Activated T-cell treated with anti-CD3 and anti-CD28 coated beads, Interleukin-2, amount 50 U/mL, for 4 hours (primary cell): ENCODE data around the gene IL15RA. TPM values are rescaled to one million over a fixed set of nuclear protein-coding genes. Genes with fewer than 3 reads are reported as not detected.

ENCODE experiments used
- ATAC-seq, 2 donors: fragments of 200-7000 bp; cut with Tn5 transposase; one replicate each; pipeline ENCODE4 v1.10.0; 2021
- DNase-seq: peaks from one replicate; pipeline ENCODE4 v3.0.0-alpha.2; 2020
- H3K27me3 Mint-ChIP-seq: one replicate; pipeline ENCODE4 v1.8.0; 2021; ENCODE audit warnings: low read depth, mixed read lengths
- H3K36me3 Mint-ChIP-seq: one replicate; pipeline ENCODE4 v1.8.0; 2022; ENCODE audit warnings: mixed read lengths; ENCODE audit not compliant: insufficient read depth
- H3K4me1 Mint-ChIP-seq: one replicate; pipeline ENCODE4 v1.8.0; 2021; ENCODE audit warnings: low read depth, mixed read lengths
- H3K4me3 Mint-ChIP-seq: one replicate; pipeline ENCODE4 v1.8.0; 2021; ENCODE audit warnings: mild to moderate bottlenecking, moderate library complexity, mixed read lengths
- H3K9me3 Mint-ChIP-seq: one replicate; pipeline ENCODE4 v1.8.0; 2021; ENCODE audit warnings: mixed read lengths
- total RNA-seq, 3 donors: library from RNA; stranded (reverse); gene quantifications; one replicate each; pipeline ENCODE4 v1.2.1, GENCODE V29; 2021

Gene IL15RA
- total RNA-seq, 3 donors from 2014 or later, result 41.5 to 42.4 (median 41.9) TPM

DNA sequence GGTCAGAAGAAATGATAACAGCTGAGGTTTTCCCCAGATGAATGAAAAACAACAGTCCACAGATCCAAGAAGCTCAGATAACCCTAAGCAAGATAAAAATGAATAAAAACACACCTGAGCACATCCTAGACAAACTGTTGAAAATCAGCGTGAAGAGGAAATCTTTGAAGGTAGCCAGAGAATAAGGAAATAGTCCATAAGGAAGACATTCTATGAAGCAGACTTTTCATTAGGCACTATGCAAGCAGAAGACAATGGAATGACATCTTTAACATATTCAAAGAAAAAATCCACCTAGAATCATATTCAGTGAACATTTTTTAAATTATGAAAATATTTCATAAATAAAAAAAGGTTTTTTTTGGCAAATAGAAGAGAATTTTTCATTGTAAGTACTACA is 15.1 kb upstream of the IL15RA start:
- Mint-ChIP-seq H3K27me3 (peaks cover 1% of the 10 kb centered on the region), H3K36me3 (no peaks in the 10 kb centered on the region), H3K9me3 (peaks cover 14% of the 10 kb centered on the region), H3K4me1 (peaks cover 8% of the 10 kb centered on the region), H3K4me3 (no peak overlapping the region)
- no peak for ATAC-seq
- no peak for DNase-seq

DNA sequence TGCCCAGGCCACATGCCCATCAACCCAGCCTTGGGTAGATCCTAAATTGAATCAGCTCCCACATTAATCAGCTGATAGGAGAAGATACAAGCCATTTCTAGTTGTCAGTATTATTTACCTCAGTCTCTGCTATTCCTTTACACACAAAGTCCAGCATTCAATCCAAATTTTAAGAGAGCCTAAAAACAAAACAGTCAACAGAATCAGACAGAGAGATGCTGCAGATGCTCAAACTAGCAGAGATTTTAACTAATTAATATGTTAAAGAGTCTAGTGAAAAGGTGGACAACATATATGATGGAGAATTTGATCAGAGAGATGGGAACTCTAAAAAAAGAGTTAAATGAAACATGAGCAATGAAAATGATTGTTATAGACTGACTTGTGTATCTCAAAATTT is 14.4 kb upstream of the IL15RA start:
- Mint-ChIP-seq H3K4me1 (peaks cover 9% of the 10 kb centered on the region), H3K4me3 (no peak overlapping the region), H3K27me3 (peaks cover 1% of the 10 kb centered on the region), H3K36me3 (no peaks in the 10 kb centered on the region), H3K9me3 (peaks cover 14% of the 10 kb centered on the region)
- ATAC-seq (no peak), DNase-seq (no peak)

DNA sequence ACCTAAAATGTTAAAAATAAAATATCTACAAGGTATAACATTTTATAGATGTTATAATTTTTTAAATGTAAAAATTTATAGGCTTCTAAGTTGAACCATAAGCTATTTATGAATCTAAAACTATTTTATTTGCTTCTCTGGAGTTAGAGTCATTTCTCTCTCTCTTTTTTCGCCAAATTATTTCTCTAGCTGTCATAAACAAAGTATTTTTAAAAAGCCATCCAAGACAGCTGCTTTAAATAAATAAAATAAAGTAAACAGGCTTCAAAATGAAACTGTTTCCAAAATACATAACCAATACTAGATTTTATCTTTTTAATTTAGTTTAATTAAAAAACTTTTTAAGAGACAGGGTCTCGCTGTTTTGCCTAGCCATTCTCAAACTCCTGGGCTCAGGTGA is 12.4 kb upstream of the IL15RA start:
- H3K27me3 Mint-ChIP-seq, result peaks cover 1% of the 10 kb centered on the region
- H3K4me3 Mint-ChIP-seq, result no peak overlapping the region
- H3K4me1 Mint-ChIP-seq, result peaks cover 9% of the 10 kb centered on the region
- DNase-seq (no peak), ATAC-seq (no peak)
- peaks cover 14% of the 10 kb centered on the region for H3K9me3 Mint-ChIP-seq
- no peaks in the 10 kb centered on the region for H3K36me3 Mint-ChIP-seq

DNA sequence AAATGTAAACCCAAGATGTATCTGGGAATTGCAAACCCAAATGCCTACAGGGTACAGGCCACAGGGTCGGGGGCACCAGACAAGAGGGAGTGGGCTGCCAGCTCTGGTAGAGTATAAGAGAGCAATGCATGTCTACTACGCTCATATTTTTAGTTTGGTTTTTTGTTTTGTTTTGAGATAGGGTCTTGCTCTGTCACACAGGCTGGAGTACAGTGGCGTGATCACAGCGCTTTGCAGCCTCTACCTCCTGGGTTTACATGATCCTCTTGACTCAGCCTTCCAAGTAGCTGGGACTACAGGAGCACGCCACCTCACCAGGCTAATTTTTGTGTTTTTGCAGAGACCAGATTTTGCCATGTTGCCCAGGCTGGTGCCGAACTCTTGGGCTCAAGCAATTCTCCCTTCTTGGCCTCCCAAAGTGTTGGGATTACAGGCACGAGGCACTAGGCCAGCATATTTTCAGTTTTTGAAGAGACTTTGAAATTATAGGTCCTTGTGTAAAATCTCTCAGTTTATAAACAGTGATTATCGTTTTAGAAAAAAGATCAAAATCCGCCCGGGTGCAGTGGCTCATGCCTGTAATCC is 11.1 kb upstream of the IL15RA start:
- no peak for ATAC-seq

DNA sequence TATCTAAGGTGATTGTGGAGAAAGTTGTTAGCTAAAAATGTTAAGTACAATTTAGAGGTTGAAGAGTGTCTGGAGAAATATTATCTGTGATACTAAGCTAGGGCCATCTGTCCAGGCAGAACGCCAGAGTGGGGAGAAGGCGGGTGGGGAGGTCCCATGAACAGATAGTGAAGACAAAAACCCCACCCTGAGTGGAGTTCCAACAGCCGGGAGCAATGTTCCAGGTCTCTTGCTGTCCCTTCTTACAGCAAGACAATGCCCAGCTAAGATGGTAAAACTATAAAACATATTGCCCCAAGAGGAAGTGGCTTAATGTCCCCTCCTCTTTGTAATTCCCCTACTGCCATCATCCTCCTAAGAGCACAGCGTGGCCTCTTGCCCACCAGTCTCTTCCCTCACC is 10.4 kb upstream of the IL15RA start:
- H3K4me1 Mint-ChIP-seq, result peaks cover 9% of the 10 kb centered on the region
- DNase-seq (no peak), ATAC-seq (no peak)
- no peaks in the 10 kb centered on the region for H3K36me3 Mint-ChIP-seq
- no peaks in the 10 kb centered on the region for H3K27me3 Mint-ChIP-seq
- no peak overlapping the region for H3K4me3 Mint-ChIP-seq
- peaks cover 14% of the 10 kb centered on the region for H3K9me3 Mint-ChIP-seq

More for the DNA sequence above, 11.1 kb upstream of the IL15RA start:
- Mint-ChIP-seq H3K27me3 (peaks cover 1% of the 10 kb centered on the region), H3K4me3 (no peak overlapping the region), H3K36me3 (no peaks in the 10 kb centered on the region), H3K9me3 (peaks cover 14% of the 10 kb centered on the region), H3K4me1 (peaks cover 9% of the 10 kb centered on the region)
- DNase-seq, result no peak

DNA sequence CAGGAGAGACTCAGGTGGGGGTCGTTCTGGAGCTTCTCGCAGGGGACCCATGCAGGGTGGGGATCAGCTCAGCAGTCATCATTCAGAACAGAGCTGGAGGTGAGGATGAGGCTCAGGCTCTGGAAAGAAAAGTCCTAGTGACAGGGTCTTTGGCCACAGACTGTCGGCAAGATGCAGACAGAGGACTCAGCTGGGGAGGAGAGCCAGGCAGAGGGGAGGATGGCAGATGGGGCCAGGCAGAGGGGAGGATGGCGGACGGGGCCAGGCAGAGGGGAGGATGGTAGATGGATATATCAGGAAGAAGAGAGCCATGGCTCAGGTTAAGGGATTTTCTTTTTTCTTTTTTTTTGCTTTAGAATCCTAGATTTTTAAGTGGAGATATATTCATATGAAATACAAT is 7.7 kb upstream of the IL15RA start:
- Mint-ChIP-seq H3K27me3 (no peaks in the 10 kb centered on the region), H3K9me3 (no peaks in the 10 kb centered on the region)
- no peak for ATAC-seq

DNA sequence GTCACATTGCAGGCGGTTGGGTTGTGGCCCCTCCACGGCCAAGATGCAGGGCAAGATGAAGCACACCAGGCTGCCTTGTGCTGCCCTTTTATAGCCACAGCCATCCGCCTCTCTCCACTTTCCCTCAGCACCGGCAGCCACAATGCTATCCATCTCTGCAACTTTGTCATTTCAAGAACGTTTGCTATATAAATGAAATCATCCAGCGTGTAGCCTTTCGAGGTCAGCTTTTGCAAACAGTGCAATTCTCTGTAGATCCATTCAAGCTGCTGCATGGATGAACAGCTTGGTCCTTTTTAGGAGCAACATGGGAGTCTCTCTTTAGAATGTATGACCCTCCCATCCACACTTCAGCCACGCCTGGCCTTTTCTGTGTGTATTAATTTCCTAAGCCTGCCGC is 6.4 kb upstream of the IL15RA start:
- no peaks in the 10 kb centered on the region for H3K27me3 Mint-ChIP-seq
- ATAC-seq (no peak), DNase-seq (no peak)
- H3K36me3 Mint-ChIP-seq, result no peaks in the 10 kb centered on the region
- H3K4me1 Mint-ChIP-seq, result peaks cover 10% of the 10 kb centered on the region
- H3K9me3 Mint-ChIP-seq, result no peaks in the 10 kb centered on the region
- no peak overlapping the region for H3K4me3 Mint-ChIP-seq

More for the DNA sequence above, 7.7 kb upstream of the IL15RA start:
- DNase-seq, result no peak
- Mint-ChIP-seq H3K4me3 (no peak overlapping the region), H3K4me1 (peaks cover 9% of the 10 kb centered on the region), H3K36me3 (no peaks in the 10 kb centered on the region)

DNA sequence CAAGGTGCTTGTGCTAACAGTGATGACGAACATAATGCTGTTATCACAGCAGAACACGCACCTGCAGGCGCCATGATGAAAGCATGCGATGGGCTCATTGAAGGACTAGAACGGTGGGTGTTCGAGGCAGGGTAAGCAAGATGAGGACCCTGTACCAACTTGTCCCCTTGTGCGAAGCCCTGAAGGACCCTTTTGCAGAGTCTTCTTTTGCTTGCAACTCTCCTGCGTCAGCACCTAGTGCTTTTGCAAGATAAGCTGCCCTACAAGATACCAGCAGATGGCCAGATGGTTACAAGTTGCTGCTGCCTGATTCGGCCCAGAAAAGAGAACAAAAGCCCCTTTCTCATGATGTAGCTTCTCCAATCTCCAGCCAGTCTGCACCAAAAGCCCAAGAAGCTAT is 4.2 kb upstream of the IL15RA start:
- Mint-ChIP-seq H3K4me3 (no peak overlapping the region), H3K36me3 (no peaks in the 10 kb centered on the region), H3K27me3 (no peaks in the 10 kb centered on the region), H3K9me3 (no peaks in the 10 kb centered on the region), H3K4me1 (peaks cover 5% of the 10 kb centered on the region)
- DNase-seq (no peak), ATAC-seq (no peak)

DNA sequence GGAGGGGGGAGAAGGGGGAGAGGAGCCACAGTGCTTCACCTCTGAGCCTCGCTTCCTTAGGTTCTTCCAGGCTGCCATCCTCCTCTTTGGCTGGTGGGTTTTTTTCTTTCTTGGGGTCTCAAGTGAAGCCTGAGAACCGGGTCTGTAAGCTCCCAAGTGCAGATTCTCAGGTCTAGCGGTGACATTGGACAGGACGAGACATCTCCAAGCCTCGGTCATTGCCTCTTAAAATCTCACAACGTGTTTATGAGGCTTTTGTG is 817 bp upstream of the IL15RA start:
- Mint-ChIP-seq H3K4me3 (peak overlapping the region; percentile 87), H3K4me1 (peaks cover 27% of the 10 kb centered on the region)
- ATAC-seq, result no peak

DNA sequence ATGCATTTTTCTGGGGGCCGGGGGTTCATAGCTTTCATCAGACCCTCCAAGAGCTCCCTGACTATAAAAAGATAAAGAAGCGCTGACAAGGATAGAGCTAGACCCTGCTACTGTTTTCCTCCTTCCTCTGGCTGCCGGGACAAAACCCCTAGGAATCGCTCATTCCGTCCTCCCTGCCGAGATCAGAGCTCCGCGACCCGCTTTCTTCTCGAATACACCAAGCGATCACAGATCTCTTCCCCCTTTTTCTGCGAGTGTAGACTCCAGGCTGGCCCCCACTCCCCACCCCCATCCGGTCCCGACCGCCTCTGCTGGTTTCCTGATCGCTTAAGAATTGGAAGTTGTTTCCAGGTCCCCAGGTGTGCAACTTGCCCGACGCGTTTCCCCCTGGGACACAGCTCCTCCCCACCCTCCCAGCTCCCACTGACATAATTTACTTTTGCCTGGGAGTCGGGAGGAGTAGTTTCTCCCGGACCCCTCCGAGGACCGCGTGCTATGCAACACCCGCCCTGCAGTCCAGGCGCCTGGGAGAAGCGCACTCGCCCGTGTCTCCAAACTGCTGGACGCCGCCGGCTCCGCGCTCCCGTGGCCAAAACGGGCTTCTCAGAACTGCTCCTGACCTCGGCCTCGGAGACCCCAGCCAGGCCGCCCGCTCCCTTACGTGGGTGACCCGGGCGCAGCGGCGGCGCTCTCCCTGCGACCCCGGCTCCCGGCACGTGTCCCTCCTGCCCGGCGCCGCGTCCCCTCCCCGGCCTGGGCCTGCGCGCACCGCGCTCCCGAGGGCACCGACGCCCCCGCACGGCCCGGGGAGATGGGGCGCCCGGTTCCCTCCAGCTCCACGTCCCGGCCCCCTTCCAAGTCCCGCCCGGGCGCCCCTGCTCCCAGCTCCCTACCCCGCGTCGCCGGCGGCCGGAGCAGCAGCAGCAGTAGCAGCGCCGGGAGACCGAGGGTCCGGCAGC is 552 bp downstream of the IL15RA start:
- peaks cover 2% of the 10 kb centered on the region for H3K36me3 Mint-ChIP-seq
- peak; percentile 15 to 16 for ATAC-seq
- H3K27me3 Mint-ChIP-seq, result no peaks in the 10 kb centered on the region
- H3K4me3 Mint-ChIP-seq, result peak overlapping the region; percentile 96
- H3K4me1 Mint-ChIP-seq, result peaks cover 39% of the 10 kb centered on the region
- DNase-seq, result peak; percentile 38
- no peaks in the 10 kb centered on the region for H3K9me3 Mint-ChIP-seq

More for the DNA sequence above, 817 bp upstream of the IL15RA start:
- no peaks in the 10 kb centered on the region for H3K27me3 Mint-ChIP-seq
- peaks cover 2% of the 10 kb centered on the region for H3K36me3 Mint-ChIP-seq
- DNase-seq, result no peak
- no peaks in the 10 kb centered on the region for H3K9me3 Mint-ChIP-seq

DNA sequence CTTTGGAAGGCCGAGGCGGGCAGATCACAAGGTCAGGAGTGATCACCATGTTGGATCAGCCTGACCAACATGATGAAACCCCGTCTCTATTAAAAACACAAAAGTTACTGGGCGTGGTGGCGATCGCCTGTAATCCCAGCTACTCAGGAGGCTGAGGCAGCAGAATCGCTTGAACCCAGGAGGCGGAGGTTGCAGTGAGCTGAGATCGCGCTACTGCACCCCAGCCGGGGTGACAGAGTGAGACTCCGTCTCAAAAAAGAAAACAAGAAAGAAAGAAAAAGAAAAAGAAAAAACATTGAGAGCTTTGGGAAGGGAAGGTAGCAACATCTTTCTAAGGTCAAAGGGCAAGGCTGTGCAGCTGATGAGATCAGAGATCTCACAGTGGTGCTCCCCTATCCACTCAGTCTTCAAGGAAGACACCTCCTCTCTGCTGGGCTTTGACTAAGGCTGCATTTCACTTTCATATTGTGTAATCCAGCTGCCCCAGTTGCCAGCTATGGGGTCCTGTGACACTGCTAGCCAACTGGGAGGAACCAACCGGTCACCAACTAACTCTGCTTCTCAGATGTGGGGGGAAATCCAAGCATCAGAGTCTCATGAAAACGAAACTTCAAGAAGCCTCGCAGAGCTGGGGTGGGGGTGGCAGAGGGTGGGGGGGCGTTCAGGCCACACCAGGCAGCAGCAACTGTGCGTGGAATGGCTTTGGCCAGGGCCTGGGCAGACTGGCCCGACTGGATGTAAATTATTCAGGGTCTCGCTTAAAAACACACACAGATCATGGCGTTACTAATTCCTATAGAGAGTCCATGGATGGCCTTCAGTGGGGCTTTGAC is 1.5 kb downstream of the IL15RA start:
- H3K4me1 Mint-ChIP-seq, result peaks cover 48% of the 10 kb centered on the region
- H3K9me3 Mint-ChIP-seq, result no peaks in the 10 kb centered on the region
- peaks cover 2% of the 10 kb centered on the region for H3K36me3 Mint-ChIP-seq
- no peaks in the 10 kb centered on the region for H3K27me3 Mint-ChIP-seq
- peak overlapping the region; percentile 96 for H3K4me3 Mint-ChIP-seq
- ATAC-seq (peak; percentile 62 to 64), DNase-seq (peak; percentile 42)

DNA sequence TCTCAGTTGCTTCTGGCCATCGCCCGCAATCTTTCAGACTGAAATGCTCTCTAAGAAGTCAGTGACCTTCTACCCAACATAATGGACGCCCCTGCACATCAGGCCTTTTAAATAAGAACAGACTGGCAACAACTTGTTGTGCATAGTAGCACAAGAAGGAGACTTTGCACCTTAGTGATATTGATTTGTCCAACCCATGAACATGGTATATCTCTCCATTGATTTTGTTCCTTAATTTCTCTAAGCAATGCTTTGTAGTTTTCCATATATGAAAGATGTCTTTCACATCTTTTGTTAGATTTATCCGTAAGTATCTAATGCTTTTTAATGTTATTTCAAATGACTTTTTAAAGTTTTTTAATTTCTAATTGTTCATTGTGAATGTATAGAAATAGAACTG is 4.3 kb downstream of the IL15RA start:
- ATAC-seq, result no peak
- Mint-ChIP-seq H3K4me1 (peaks cover 52% of the 10 kb centered on the region), H3K9me3 (no peaks in the 10 kb centered on the region), H3K4me3 (no peak overlapping the region), H3K27me3 (no peaks in the 10 kb centered on the region), H3K36me3 (peaks cover 4% of the 10 kb centered on the region)
- DNase-seq, result no peak

DNA sequence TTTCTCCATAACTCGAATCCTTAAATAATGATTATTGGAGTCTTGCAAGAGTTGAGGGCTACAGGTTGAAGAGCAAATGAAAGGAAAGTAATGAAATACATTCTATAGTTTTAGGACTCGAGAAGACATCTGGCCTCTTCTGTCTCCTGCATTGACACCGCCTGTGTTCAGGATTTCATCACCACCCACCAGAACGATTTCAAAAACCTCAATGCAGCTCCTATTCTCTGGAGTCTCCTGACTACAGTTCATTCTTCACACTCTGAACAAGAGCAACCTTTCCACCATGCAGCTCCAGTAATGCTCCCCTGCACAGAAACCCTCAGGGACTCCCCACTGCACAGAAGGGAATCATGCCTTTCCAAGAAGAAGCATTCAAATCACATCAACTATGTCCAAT is 5.5 kb downstream of the IL15RA start:
- no peak for ATAC-seq
- Mint-ChIP-seq H3K4me1 (peaks cover 52% of the 10 kb centered on the region), H3K9me3 (no peaks in the 10 kb centered on the region), H3K4me3 (no peak overlapping the region), H3K27me3 (no peaks in the 10 kb centered on the region), H3K36me3 (peaks cover 7% of the 10 kb centered on the region)
- no peak for DNase-seq

DNA sequence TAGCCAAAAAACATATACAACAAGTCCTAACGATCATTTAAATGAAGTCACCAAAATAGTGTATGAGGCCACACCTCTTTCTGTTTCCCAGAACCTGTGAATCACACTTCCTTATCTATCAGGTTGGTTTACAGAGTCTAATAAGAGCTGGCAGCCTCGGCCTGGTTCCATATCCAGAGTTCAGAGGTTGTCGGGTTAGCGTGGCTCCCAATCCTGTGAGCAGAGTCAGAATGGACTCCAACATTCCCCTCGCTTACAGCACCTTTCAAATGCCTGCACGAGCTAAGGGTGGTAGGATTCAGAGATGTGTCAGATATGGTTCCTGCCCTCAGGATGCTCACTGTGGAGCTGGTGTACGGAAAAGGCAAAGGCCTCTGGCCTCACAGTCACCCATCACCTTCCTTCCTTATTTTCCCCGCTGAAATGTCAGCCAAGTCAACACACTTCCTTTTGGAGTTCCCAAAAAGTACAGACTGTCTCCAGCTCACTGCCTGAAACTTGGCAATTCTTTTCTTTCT is 6.0 kb downstream of the IL15RA start:
- Mint-ChIP-seq H3K4me1 (peaks cover 52% of the 10 kb centered on the region), H3K4me3 (peak overlapping the region; percentile 51), H3K9me3 (no peaks in the 10 kb centered on the region), H3K36me3 (peaks cover 7% of the 10 kb centered on the region), H3K27me3 (no peaks in the 10 kb centered on the region)
- ATAC-seq (peak; percentile 42 to 51), DNase-seq (no peak)
